Transverse colon (tissue), 4 donors: ENCODE data around the gene LPIN2.

Source experiments
- CTCF ChIP-seq, 5 experiments: fragments of 200-600 bp in 3 of 5; fragments of 450-650 bp in 2 of 5; sonication (generic) in 3 of 5; IDR thresholded peaks; 1 replicate in 2 of 5; 2 replicates in 3 of 5; pipeline ENCODE4 v1.5.1; 2016 to 2017; ENCODE audit warnings: antibody characterized with exemption in 5 of 5, inconsistent platforms in 3 of 5, mild to moderate bottlenecking in 2 of 5, moderate library complexity in 1 of 5
- EP300 ChIP-seq: sonication (generic); formaldehyde crosslinking; IDR thresholded peaks from one replicate; pipeline ENCODE4 v1.6.1; 2017; ENCODE audit warnings: antibody characterized with exemption, low read depth
- POLR2A ChIP-seq: fragments of 450-650 bp; IDR thresholded peaks from one replicate; pipeline ENCODE4 v1.6.1; 2016; ENCODE audit warnings: antibody characterized with exemption, mild to moderate bottlenecking, moderate library complexity
- POLR2AphosphoS5 ChIP-seq, 3 donors: sonication (generic); formaldehyde crosslinking; IDR thresholded peaks; one replicate each; pipeline ENCODE4 v1.6.1; 2016; ENCODE audit warnings: antibody characterized with exemption in 3 of 3

GRCh38 chr18:2978661-2979106 is 34.3 kb downstream of the LPIN2 start:
- TF ChIP-seq CTCF (IDR thresholded peaks at IDR 0.05) (no peak), EP300 (no peak), POLR2AphosphoS5 (IDR thresholded peaks at IDR 0.05) (no peak), POLR2A (no peak)
